Kidney tubule cell (primary cell): ENCODE measurements around the gene DDX47.
"Not testable (repeated sequence)": the region's sequence is repeated elsewhere in the genome, so short reads cannot be mapped to it uniquely, and the experiment has no call there.

ENCODE experiments used
- DNase-seq: peaks from one replicate; pipeline ENCODE4 v3.0.0-alpha.2; 2018; ENCODE audit warnings: low spot score

DDX47 gene

GRCh38 chr12:12796928-12797793 lies 16.0 kb upstream of the DDX47 start:
- no peak for DNase-seq

DNA sequence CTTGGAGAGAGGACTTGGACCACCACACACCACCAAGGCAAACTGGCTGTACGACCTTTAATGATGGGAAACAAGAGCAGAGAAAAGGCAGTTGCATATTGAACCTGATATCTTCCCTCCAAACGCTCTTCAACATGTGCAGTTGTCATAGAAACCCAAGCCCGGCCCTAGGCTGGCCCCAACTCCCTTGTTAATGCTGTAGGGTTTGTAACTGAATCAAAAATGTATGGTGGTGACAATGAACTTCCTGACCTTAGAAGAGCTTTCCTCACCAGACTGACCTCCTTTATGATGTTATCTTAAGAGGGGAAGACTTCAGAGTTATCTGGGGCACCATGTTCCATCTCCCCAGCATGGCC lies 15.4 kb upstream of the DDX47 start:
- no peak for DNase-seq

GRCh38 chr12:12798480-12798879 lies 14.7 kb upstream of the DDX47 start:
- DNase-seq = no peak

DNA sequence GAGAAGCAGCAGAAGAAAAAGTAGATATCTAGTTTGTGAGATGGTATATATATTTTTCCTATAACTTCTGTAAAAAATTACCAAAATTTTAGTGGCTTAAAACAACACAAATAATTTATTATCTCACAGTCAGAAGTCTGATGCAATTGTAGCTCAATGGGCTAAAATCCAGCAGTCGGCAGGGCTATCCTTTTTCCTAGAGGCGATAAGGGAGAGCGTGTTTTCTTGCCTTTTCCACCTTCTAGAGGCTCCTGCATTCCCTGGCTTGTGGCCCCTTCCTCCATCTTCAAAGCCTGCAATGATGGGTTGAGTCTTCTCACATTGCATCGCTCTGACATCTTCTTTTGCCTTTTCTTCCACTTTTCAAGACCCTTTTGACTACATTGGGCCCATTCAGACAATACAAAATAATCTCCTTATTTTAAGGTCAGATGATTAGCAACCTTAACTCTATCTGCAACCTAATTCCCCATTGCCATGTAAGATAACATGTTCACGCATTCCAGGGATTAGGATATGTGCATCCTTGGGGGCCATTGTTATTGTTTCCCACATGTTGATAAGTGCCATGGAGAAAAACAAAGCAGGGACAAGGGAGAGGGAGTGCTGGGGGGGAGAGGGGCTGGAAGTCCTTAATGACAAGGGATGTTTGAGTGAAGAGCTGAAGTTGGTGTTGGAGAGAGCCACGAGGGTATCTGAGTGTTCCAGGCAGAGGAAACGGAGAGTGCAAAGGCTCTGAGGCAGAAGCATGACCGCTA lies 13.8 kb upstream of the DDX47 start:
- DNase-seq = no peak

GRCh38 chr12:12800406-12801180 lies 12.6 kb upstream of the DDX47 start:
- peak; percentile 66 for DNase-seq

DNA sequence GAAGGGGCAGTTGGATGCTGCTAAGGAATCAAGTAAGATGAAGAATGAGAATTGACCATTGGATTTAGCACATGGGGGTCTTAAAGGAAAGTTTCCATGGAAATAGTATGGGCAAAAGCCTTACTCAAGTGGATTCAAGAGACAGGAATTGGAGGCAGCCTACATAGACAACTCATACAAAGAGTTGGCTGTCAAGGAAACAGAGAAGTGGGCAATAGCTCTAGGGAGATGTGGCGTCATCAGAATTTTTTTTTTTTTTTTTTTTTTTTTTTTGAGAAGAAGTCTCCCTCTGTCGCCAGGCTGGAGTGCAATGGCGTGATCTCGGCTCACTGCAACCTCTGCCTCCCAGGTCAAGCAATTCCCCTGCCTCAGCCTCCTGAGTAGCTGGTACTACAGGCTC lies 11.5 kb upstream of the DDX47 start:
- DNase-seq = not testable (repeated sequence)

DNA sequence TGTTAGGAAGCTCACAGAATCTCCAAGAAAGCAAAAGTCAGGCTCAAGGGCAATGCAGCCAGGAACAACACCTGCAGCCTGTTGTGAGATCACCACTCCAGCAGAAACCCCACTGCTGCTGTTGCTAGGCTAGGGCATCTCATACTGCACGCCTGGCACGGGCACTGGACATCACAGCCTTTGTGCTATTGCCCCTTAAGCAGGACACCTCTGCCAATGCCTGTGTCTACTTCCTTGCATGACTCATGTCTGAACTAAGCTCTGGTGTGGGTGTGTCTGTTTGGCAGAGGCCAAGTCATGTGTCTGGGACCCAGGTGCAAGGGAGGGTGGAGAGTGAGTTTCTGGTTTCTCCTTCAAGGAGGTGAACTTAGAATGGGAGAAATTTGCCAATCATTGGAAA lies 10.0 kb upstream of the DDX47 start:
- DNase-seq = peak; percentile 99

GRCh38 chr12:12804011-12804410 lies 9.1 kb upstream of the DDX47 start:
- DNase-seq = peak; percentile 81

DNA sequence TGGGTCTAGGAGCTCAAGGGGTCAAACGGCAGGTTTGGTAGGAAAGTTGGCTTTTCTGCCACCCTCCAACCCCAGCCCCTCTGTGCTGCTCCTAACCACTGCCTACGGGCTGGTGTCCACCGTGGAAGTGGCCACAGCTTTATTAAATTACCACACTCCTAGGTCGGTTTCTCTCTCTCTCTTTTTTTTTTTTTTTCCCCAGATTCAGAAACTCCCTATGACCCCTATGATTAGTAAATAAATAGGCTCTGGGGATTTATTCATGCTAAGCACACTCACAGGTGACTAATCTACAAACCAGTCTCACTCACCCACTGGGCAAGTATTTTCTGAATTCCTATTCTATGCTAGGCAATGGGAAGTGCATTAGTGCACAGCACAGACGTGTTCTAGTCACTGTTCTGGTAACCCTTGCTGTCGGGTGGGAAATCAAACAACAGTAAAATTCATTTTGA lies 8.7 kb upstream of the DDX47 start:
- DNase-seq = peak; percentile 99

DNA sequence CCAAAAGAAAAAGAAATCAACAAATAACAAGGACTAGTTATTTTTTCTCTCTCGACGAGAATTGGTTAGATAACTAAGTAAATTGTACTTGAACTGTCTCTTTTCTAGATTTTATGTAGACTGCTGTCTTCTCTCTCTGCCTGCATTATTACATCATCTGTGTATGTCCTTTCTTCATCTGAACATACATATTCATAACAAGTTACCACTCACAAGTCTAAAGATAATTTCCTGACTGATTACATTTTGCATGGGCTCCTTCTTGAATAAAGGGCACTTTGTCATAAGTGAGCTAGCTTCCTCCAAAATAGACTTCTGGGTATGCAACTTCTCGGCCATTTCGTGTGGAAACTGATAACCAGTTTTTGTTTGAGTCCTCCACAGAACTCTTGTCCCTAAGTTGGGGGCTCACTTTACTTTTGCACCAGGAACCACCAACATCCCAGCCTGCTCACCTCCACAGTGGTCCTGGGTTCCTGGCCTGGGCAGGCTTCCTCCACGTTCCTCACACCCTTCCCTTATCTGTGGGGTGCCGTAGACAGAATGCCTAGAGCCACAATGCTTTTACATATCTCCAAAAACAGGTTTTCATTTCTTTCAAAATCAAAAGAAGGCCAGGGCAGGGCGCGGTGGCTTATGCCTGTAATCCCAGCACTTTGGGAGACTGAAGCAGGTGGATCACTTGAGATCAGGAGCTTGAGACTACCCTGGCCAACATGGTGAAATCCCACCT lies 6.2 kb upstream of the DDX47 start:
- no peak for DNase-seq

GRCh38 chr12:12807517-12807903 lies 5.6 kb upstream of the DDX47 start:
- not testable (repeated sequence) for DNase-seq

- DNase-seq = no peak
These were observed 5.0 kb upstream of the DDX47 start for GRCh38 chr12:12807970-12808702.

- peak; percentile 41 for DNase-seq
These were observed 2.6 kb upstream of the DDX47 start for GRCh38 chr12:12810553-12811021.

DNA sequence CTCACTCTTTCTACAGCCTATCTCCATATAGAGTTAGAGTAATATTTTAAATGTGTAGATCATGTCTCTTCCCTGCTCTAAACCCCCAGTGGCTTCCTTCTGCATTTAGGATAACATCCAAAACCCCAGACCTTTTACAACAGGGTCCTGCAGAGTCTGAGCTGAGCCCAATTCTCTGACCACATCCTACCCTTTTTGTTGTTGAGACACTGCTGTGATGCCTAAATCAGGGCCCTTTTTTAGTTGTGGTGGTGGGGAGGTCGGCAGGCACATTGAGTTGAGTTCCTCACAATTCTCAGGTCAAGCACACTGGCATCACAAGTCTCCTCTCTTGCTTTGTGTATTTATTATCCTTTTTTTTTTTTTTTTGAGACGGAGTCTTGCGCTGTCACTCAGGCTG lies 1.8 kb upstream of the DDX47 start:
- DNase-seq = no peak

DNA sequence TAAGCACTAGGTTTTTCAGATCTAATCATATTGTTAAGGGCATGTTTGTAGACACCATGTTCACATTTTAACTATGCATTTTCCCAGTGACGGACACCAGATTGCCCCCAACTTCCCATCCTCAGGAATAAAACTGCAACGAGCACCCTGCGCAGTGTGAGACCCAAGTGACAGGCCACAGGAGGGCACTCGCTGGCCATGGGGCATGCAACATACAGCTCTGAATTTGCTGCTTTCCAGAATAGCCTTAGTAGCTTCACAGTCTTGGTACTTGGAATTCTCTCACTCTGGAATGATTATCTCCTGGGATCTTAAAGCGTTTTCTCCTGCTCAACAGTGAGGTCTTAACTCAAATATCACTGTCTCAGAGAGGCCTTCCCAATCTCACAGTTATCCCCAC lies 972 bp upstream of the DDX47 start:
- DNase-seq = no peak

DNA sequence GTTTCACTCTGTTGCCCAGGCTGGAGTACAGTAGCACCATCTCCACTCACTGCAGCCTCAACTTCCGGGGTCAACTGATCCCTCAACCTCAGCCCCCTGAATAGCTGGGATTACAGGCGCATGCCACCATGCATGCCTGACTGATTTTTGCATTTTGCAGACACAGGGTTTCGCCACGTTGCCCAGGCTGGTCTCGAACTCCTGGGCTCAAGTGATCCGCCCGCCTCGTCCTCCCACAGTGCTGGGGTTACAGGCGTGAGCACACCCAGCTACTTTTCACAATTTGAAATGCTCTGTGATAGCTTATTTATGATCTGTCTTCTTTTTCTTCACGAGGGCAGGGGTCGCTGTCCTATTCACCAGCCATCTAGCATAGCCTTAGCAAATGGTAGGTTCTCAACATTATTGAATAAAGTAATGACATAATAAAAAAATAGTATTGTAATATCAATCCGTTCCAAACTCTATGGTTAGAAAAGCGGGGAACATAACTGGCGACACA lies 477 bp upstream of the DDX47 start:
- no peak for DNase-seq

- no peak for DNase-seq
These were observed 4.5 kb downstream of the DDX47 start for GRCh38 chr12:12817616-12818015.

DNA sequence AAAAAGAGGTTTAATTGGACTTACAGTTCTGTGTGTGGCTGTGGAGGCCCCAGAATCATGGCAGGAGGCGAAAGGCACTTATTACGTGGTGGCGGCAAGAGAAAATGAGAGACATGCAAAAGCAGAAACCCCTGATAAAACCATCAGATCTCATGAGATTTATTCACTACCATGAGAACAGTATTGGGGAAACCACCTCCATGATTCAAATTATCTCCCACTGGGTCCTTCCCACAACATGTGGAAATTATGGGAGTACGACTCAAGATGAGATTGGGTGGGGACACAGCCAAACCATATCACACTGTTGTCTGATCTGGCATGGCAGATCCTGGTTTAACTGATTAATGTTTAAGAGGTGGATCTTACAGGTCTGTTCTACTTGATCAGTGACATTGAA lies 5.6 kb downstream of the DDX47 start:
- DNase-seq = peak; percentile 66

- no peak for DNase-seq
These were observed 6.1 kb downstream of the DDX47 start for GRCh38 chr12:12819221-12819620.

GRCh38 chr12:12819752-12820311 lies 6.7 kb downstream of the DDX47 start:
- DNase-seq = peak; percentile 96
